Cardiac muscle cell (in vitro differentiated cells and primary cell): Measurements from ENCODE around the gene PNPLA2. TPM values are rescaled to one million over a fixed set of nuclear protein-coding genes. Genes with fewer than 3 reads are reported as not detected.

Source experiments
- DNase-seq, 2 donors: peaks; one replicate each; pipeline versions ENCODE4 v3.0.0 to v3.0.0-alpha.2; 2010 to 2017; ENCODE audit warnings: low read depth in 1 of 2, low spot score in 1 of 2
- H3K27ac ChIP-seq: fragments of 200-600 bp; sonication (generic); 2 replicates; pipeline ENCODE4 v1.5.1; 2016
- H3K27me3 ChIP-seq: fragments of 200-600 bp; sonication (generic); 2 replicates; pipeline ENCODE4 v1.6.0; 2016; ENCODE audit warnings: control low read depth
- H3K36me3 ChIP-seq: fragments of 200-600 bp; sonication (generic); 2 replicates; pipeline ENCODE4 v1.5.1; 2016; ENCODE audit warnings: control low read depth
- H3K4me1 ChIP-seq: fragments of 200-600 bp; sonication (generic); 2 replicates; pipeline ENCODE4 v1.8.1; 2017; ENCODE audit warnings: low read depth, mild to moderate bottlenecking, mixed run types
- H3K4me3 ChIP-seq: fragments of 200-600 bp; sonication (generic); 2 replicates; pipeline ENCODE4 v1.5.1; 2016; ENCODE audit warnings: mild to moderate bottlenecking
- H3K9me3 ChIP-seq: fragments of 200-600 bp; sonication (generic); 2 replicates; pipeline ENCODE4 v1.5.1; 2017; ENCODE audit warnings: low read depth, mild to moderate bottlenecking, control low read depth
- polyA plus RNA-seq: library from polyadenylated mRNA; unstranded; fragments of >200 nt; fragmentation: Nextera tagmentation; extraction: Ambion mirVana; gene quantifications from 2 replicates; pipeline ENCODE4 v1.2.1, GENCODE V29; 2016
- total RNA-seq: library from RNA; depleted of rRNA; stranded (reverse); fragments of >200 nt; gene quantifications from 2 replicates; pipeline ENCODE4 v1.2.3, GENCODE V29; 2016
- TF ChIP-seq, protein P1 (sequence below): IDR thresholded peaks from 2 replicates; pipeline ENCODE4 v1.5.1; 2012; ENCODE audit warnings: low read depth, mild to moderate bottlenecking, low read length

Gene PNPLA2
- total and polyA plus RNA-seq, 2 experiments from 2014 or later, result 81.6 to 99.9 TPM

GRCh38 chr11:872799-873198, 54.1 kb downstream of the PNPLA2 start:
- Histone ChIP-seq H3K27me3 (no peaks in the 10 kb centered on the region), H3K4me3 (no peak overlapping the region), H3K9me3 (no peaks in the 10 kb centered on the region), H3K36me3 (no peaks in the 10 kb centered on the region), H3K27ac (no peak overlapping the region), H3K4me1 (no peaks in the 10 kb centered on the region)
- no peak for DNase-seq
- TF ChIP-seq, protein P1, sequence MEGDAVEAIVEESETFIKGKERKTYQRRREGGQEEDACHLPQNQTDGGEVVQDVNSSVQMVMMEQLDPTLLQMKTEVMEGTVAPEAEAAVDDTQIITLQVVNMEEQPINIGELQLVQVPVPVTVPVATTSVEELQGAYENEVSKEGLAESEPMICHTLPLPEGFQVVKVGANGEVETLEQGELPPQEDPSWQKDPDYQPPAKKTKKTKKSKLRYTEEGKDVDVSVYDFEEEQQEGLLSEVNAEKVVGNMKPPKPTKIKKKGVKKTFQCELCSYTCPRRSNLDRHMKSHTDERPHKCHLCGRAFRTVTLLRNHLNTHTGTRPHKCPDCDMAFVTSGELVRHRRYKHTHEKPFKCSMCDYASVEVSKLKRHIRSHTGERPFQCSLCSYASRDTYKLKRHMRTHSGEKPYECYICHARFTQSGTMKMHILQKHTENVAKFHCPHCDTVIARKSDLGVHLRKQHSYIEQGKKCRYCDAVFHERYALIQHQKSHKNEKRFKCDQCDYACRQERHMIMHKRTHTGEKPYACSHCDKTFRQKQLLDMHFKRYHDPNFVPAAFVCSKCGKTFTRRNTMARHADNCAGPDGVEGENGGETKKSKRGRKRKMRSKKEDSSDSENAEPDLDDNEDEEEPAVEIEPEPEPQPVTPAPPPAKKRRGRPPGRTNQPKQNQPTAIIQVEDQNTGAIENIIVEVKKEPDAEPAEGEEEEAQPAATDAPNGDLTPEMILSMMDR, result no peak

DNA sequence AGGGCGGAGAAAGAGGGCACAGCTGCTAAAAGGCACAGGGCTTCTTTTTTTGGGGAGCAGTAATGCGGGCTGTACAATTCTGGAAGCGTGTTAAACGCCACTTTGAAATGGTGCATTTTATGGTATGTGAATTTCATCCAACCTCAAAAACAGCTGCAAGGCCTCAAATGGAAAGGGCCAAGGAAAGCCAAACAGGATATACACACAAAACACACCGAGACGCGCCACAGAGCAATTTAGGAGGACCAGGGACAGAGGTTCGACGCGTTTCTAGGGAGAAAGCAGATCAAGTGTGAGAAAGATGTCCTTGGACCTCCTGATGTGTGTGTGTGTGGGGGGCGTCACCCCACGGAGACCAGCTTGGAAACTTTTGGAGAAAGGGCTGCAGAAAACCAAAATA, 55.0 kb downstream of the PNPLA2 start:
- peak in 1 of 2 donors; percentile 48 for DNase-seq
- H3K9me3 ChIP-seq, result no peaks in the 10 kb centered on the region
- no peak overlapping the region for H3K4me3 ChIP-seq
- H3K27me3 ChIP-seq, result no peaks in the 10 kb centered on the region
- H3K27ac ChIP-seq, result no peak overlapping the region
- TF ChIP-seq, protein P1, result no peak
- no peaks in the 10 kb centered on the region for H3K4me1 ChIP-seq
- no peaks in the 10 kb centered on the region for H3K36me3 ChIP-seq

Other genes with a start within 250 kb of the PNPLA2 start
- 36.4 and 48.0 TPM in 2 replicates for gene PHRF1, start 242.4 kb upstream of the PNPLA2 start, total RNA-seq
- 17.8 and 22.8 TPM in 2 replicates for gene PHRF1, start 242.4 kb upstream of the PNPLA2 start, polyA plus RNA-seq
- gene IRF7, start 203.0 kb upstream of the PNPLA2 start, total RNA-seq, result 17.7 and 24.7 TPM in 2 replicates
- gene IRF7, start 203.0 kb upstream of the PNPLA2 start, polyA plus RNA-seq, result 13.0 and 17.0 TPM in 2 replicates
- 0.18 TPM in 1 of 2 replicates, not detected in the other for gene CDHR5, start 194.0 kb upstream of the PNPLA2 start, total RNA-seq
- gene CDHR5, start 194.0 kb upstream of the PNPLA2 start, polyA plus RNA-seq, result 0.27 and 0.60 TPM in 2 replicates
- 4.3 and 4.4 TPM in 2 replicates for gene SCT, start 191.7 kb upstream of the PNPLA2 start, total RNA-seq
- gene SCT, start 191.7 kb upstream of the PNPLA2 start, polyA plus RNA-seq, result 8.9 and 18.8 TPM in 2 replicates
- 0.60 and 1.2 TPM in 2 replicates for gene DRD4, start 181.6 kb upstream of the PNPLA2 start, total RNA-seq
- gene DRD4, start 181.6 kb upstream of the PNPLA2 start, polyA plus RNA-seq, result 0.75 and 2.2 TPM in 2 replicates
- gene DEAF1, start 123.7 kb upstream of the PNPLA2 start, total RNA-seq, result 80.0 and 90.0 TPM in 2 replicates
- 88.6 and 124 TPM in 2 replicates for gene DEAF1, start 123.7 kb upstream of the PNPLA2 start, polyA plus RNA-seq
- gene TMEM80, start 123.1 kb upstream of the PNPLA2 start, total RNA-seq, result 53.4 and 70.5 TPM in 2 replicates
- gene TMEM80, start 123.1 kb upstream of the PNPLA2 start, polyA plus RNA-seq, result 72.3 and 93.5 TPM in 2 replicates
- gene EPS8L2, start 112.7 kb upstream of the PNPLA2 start, total RNA-seq, result 18.9 and 22.6 TPM in 2 replicates
- 25.7 and 27.4 TPM in 2 replicates for gene EPS8L2, start 112.7 kb upstream of the PNPLA2 start, polyA plus RNA-seq
- gene TALDO1, start 71.5 kb upstream of the PNPLA2 start, total RNA-seq, result 144 and 158 TPM in 2 replicates
- 163 and 174 TPM in 2 replicates for gene TALDO1, start 71.5 kb upstream of the PNPLA2 start, polyA plus RNA-seq
- 62.2 and 64.1 TPM in 2 replicates for gene GATD1, start 41.4 kb upstream of the PNPLA2 start, total RNA-seq
- gene GATD1, start 41.4 kb upstream of the PNPLA2 start, polyA plus RNA-seq, result 27.9 and 60.4 TPM in 2 replicates
- 1.6 and 7.6 TPM in 2 replicates for gene CEND1, start 28.8 kb upstream of the PNPLA2 start, total RNA-seq
- 1.7 and 8.2 TPM in 2 replicates for gene CEND1, start 28.8 kb upstream of the PNPLA2 start, polyA plus RNA-seq
- gene SLC25A22, start 20.6 kb upstream of the PNPLA2 start, total RNA-seq, result 17.6 and 34.7 TPM in 2 replicates
- 18.9 and 21.2 TPM in 2 replicates for gene SLC25A22, start 20.6 kb upstream of the PNPLA2 start, polyA plus RNA-seq
- gene PIDD1, start 13.7 kb upstream of the PNPLA2 start, total RNA-seq, result 24.0 and 36.8 TPM in 2 replicates
- gene PIDD1, start 13.7 kb upstream of the PNPLA2 start, polyA plus RNA-seq, result 33.4 and 40.2 TPM in 2 replicates
- 523 and 1,109 TPM in 2 replicates for gene RPLP2, start 8.9 kb upstream of the PNPLA2 start, total RNA-seq
- gene RPLP2, start 8.9 kb upstream of the PNPLA2 start, polyA plus RNA-seq, result 496 and 502 TPM in 2 replicates
- gene CRACR2B, start 9.0 kb downstream of the PNPLA2 start, total RNA-seq, result 43.9 and 91.0 TPM in 2 replicates
- 84.5 and 113 TPM in 2 replicates for gene CRACR2B, start 9.0 kb downstream of the PNPLA2 start, polyA plus RNA-seq
- gene CD151, start 14.0 kb downstream of the PNPLA2 start, total RNA-seq, result 146 and 177 TPM in 2 replicates
- gene CD151, start 14.0 kb downstream of the PNPLA2 start, polyA plus RNA-seq, result 210 and 290 TPM in 2 replicates
- gene POLR2L, start 23.6 kb downstream of the PNPLA2 start, total RNA-seq, result 67.3 and 152 TPM in 2 replicates
- 317 and 482 TPM in 2 replicates for gene POLR2L, start 23.6 kb downstream of the PNPLA2 start, polyA plus RNA-seq
- gene TSPAN4, start 23.9 kb downstream of the PNPLA2 start, total RNA-seq, result 85.3 and 140 TPM in 2 replicates
- 79.1 and 125 TPM in 2 replicates for gene TSPAN4, start 23.9 kb downstream of the PNPLA2 start, polyA plus RNA-seq
- 58.1 and 67.7 TPM in 2 replicates for gene CHID1, start 91.9 kb downstream of the PNPLA2 start, total RNA-seq
- gene CHID1, start 91.9 kb downstream of the PNPLA2 start, polyA plus RNA-seq, result 145 and 187 TPM in 2 replicates
- 54.7 and 77.6 TPM in 2 replicates for gene AP2A2, start 107.0 kb downstream of the PNPLA2 start, total RNA-seq
- gene AP2A2, start 107.0 kb downstream of the PNPLA2 start, polyA plus RNA-seq, result 47.6 and 67.6 TPM in 2 replicates
- not detected in 2 replicates for gene MUC6, start 217.8 kb downstream of the PNPLA2 start, total RNA-seq
- not detected in 2 replicates for gene MUC6, start 217.8 kb downstream of the PNPLA2 start, polyA plus RNA-seq